MCF 10A (cell line): ENCODE data around the gene TMEM117. TPM values are rescaled to one million over a fixed set of nuclear protein-coding genes. Genes with fewer than 3 reads are reported as not detected.

Experiments used
- BruUV-seq: library from RNA; stranded (reverse); fragments of 400-500 nt; replicated peaks from 2 replicates; lab custom pipeline; 2021; lab: Mats Ljungman, UMichigan
- CTCF ChIA-PET: fragments of 300-600 bp; sonication (Branson Sonifier 250); formaldehyde crosslinking; extraction: SDS; loops from one replicate; lab custom pipeline; 2021; ENCODE audit warnings: antibody characterized with exemption, inconsistent platforms; lab: Yijun Ruan, JAX
- POLR2A ChIA-PET: fragments of 300-600, 350-650 bp; sonication (Branson Sonifier 250); formaldehyde crosslinking; extraction: SDS; loops from one replicate; lab custom pipeline; 2020; ENCODE audit warnings: antibody characterized with exemption, inconsistent platforms; lab: Yijun Ruan, JAX
- DNase-seq: peaks from one replicate; pipeline ENCODE4 v3.0.0-alpha.2; 2018; ENCODE audit not compliant: unreplicated experiment
- H3K27ac Mint-ChIP-seq: one replicate; pipeline ENCODE4 v1.8.0; 2022; ENCODE audit warnings: mild to moderate bottlenecking, low read depth, mixed read lengths; ENCODE audit not compliant: unreplicated experiment
- H3K27me3 Mint-ChIP-seq: one replicate; pipeline ENCODE4 v1.8.0; 2022; ENCODE audit warnings: mixed read lengths; ENCODE audit not compliant: insufficient read depth, unreplicated experiment
- H3K36me3 Mint-ChIP-seq: one replicate; pipeline ENCODE4 v1.8.0; 2022; ENCODE audit warnings: mild to moderate bottlenecking, moderate library complexity, mixed read lengths; ENCODE audit not compliant: insufficient read depth, unreplicated experiment
- H3K4me1 Mint-ChIP-seq: one replicate; pipeline ENCODE4 v1.8.0; 2022; ENCODE audit warnings: mixed read lengths; ENCODE audit not compliant: insufficient read depth, unreplicated experiment
- H3K4me3 Mint-ChIP-seq: one replicate; pipeline ENCODE4 v1.8.0; 2022; ENCODE audit warnings: mild to moderate bottlenecking, moderate library complexity, mixed read lengths; ENCODE audit not compliant: unreplicated experiment
- H3K9me3 Mint-ChIP-seq: one replicate; pipeline ENCODE4 v1.8.0; 2022; ENCODE audit warnings: mixed read lengths; ENCODE audit not compliant: unreplicated experiment
- intact Hi-C: fragments of 100-400 bp; cut with micrococcal nuclease; formaldehyde crosslinking; loops from 2 replicates; pipeline ENCODE4 v1.14.1; 2022
- total RNA-seq: library from RNA; stranded (reverse); gene quantifications from 2 replicates; pipeline ENCODE4 v1.2.3, GENCODE V29; 2022
- TF ChIP-seq, protein P1 (sequence below): fragments of 200-600 bp; IDR thresholded peaks from one replicate; pipeline ENCODE4 v1.8.0; 2022; ENCODE audit warnings: antibody characterized with exemption, mild to moderate bottlenecking; ENCODE audit not compliant: unreplicated experiment

The TMEM117 gene
- total RNA-seq, 1 experiment from 2014 or later, result 3.2 TPM

DNA sequence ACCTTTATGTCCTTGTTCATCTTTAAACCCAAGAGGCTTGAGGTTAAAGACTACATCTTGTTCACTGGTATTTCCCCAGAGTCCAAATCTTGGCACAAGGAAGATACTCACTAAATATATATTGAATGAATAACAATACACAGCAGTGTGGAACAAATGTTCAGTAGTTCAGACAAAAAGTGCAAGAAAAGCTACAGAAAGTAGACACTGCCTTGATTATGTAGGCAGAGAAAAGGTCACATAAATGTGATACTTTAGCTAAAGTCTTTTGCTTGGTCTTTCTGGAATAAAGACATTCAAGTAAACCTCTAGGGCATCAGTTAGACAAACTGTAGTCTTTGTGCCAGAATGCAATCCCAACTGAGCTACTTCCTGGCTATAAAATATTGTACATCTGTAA lies 157.0 kb downstream of the TMEM117 start:
- no TSS peak for BruUV-seq
- no peak for DNase-seq
- TF ChIP-seq, protein P1, sequence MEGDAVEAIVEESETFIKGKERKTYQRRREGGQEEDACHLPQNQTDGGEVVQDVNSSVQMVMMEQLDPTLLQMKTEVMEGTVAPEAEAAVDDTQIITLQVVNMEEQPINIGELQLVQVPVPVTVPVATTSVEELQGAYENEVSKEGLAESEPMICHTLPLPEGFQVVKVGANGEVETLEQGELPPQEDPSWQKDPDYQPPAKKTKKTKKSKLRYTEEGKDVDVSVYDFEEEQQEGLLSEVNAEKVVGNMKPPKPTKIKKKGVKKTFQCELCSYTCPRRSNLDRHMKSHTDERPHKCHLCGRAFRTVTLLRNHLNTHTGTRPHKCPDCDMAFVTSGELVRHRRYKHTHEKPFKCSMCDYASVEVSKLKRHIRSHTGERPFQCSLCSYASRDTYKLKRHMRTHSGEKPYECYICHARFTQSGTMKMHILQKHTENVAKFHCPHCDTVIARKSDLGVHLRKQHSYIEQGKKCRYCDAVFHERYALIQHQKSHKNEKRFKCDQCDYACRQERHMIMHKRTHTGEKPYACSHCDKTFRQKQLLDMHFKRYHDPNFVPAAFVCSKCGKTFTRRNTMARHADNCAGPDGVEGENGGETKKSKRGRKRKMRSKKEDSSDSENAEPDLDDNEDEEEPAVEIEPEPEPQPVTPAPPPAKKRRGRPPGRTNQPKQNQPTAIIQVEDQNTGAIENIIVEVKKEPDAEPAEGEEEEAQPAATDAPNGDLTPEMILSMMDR, result no peak
- POLR2A ChIA-PET, result no interaction called here
- Mint-ChIP-seq H3K4me1 (peaks cover 7% of the 10 kb centered on the region), H3K9me3 (no peaks in the 10 kb centered on the region), H3K36me3 (no peaks in the 10 kb centered on the region), H3K27me3 (no peaks in the 10 kb centered on the region), H3K27ac (no peak overlapping the region), H3K4me3 (no peak overlapping the region)
- intact Hi-C loops, result no loop called here
- CTCF ChIA-PET, result interaction anchor here (0.6 to 0.7 kb wide), 3 partner anchors 181 to 956 kb away, joined by 3 to 4 read pairs (median 3); no protein-coding TSS in a partner anchor

DNA sequence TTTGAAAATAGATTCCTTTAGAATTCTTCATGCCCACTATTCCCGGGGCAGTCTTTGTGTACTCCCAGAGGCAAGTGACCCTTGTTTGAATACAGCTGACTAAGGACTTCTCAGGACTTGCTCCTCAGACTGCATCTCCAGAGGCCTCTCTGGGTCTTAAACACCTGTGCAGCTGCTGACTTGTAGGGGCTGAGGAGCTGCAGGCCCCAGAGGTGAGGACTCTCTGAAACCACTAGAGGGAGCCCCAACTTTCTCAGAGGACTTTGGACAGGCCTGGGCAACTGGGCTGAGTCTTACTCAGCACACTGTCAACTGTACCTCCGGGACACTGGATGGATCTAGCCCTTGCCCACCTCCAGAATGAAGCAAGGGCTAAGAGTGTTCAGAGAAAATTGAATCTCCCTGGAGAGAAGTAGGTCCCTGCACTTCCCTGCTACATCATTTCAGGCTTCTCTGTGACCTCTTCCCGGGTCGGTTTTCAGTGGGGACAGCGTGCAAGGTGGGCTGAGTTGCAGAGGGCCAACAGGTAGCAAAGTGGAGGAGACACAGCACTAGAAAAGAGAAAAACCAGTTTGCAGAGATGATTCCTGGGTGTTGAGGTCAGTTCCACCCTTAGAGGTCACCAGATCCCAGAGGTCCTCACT lies 164.6 kb downstream of the TMEM117 start:
- ChIA-PET CTCF (interaction anchor here (0.6 to 1.3 kb wide), 6 partner anchors 13 to 949 kb away, joined by 3 to 7 read pairs (median 3); no protein-coding TSS in a partner anchor), POLR2A (no interaction called here)
- Mint-ChIP-seq H3K36me3 (no peaks in the 10 kb centered on the region), H3K27me3 (no peaks in the 10 kb centered on the region), H3K4me3 (no peak overlapping the region), H3K4me1 (no peaks in the 10 kb centered on the region), H3K9me3 (no peaks in the 10 kb centered on the region), H3K27ac (no peak overlapping the region)
- no TSS peak for BruUV-seq
- TF ChIP-seq, protein P1, result peak; percentile 43
- peak; percentile 76 for DNase-seq
- intact Hi-C loops, result loop anchor here (1.0 to 5.0 kb wide), 2 partner anchors 43 to 931 kb away; no protein-coding TSS in a partner anchor

DNA sequence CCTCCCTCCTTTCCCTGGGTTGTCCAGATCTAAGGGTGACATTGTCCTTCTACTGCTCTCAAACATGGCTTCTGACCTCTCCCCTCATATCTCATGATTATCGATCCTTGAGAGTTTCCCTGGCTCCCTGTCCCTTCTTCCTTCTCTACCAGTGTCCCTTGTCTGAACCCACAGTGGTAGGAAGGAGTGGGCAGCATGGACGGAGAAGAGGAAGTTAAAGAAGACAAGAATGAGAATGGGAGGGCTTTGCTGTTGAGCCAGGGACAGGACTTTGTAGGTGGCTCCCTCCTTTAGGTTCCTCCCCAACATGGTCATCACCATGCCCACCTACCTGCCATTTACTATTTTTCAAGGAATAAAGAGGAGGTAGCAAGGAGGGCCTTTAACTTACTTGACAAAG lies 166.7 kb downstream of the TMEM117 start:
- H3K9me3 Mint-ChIP-seq, result no peaks in the 10 kb centered on the region
- ChIA-PET CTCF (interaction anchor here (0.7 kb wide), 1 partner anchor 884 kb away, joined by 3 read pairs; no protein-coding TSS in a partner anchor), POLR2A (no interaction called here)
- H3K27ac Mint-ChIP-seq, result no peak overlapping the region
- H3K27me3 Mint-ChIP-seq, result no peaks in the 10 kb centered on the region
- intact Hi-C loops, result loop anchor here (5.0 kb wide), 1 partner anchor 45 kb away; no protein-coding TSS in a partner anchor
- TF ChIP-seq, protein P1, result no peak
- H3K36me3 Mint-ChIP-seq, result no peaks in the 10 kb centered on the region
- BruUV-seq, result no TSS peak
- no peak for DNase-seq
- H3K4me3 Mint-ChIP-seq, result no peak overlapping the region
- no peaks in the 10 kb centered on the region for H3K4me1 Mint-ChIP-seq

DNA sequence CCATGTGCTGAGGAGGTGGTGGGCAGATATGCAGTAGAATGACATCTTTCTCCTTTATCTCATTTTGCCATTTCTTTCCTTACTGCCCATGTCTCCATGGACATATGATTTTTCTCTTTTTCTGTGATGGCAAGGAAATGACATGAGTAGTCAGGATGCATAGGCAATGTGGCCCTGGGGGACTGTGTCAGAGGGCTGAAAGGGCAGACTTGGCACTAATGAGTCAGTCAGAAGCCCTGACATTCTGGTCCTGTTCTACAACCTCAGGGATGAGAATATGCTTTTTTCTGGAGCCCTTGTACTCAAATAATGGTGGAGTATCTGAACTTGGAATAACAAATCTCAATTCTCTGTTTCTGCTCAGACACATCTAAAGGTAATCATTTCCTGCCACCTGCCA lies 167.8 kb downstream of the TMEM117 start:
- Mint-ChIP-seq H3K9me3 (peaks cover 4% of the 10 kb centered on the region), H3K27me3 (no peaks in the 10 kb centered on the region), H3K36me3 (no peaks in the 10 kb centered on the region), H3K4me3 (no peak overlapping the region), H3K27ac (no peak overlapping the region), H3K4me1 (no peaks in the 10 kb centered on the region)
- intact Hi-C loops, result loop anchor here (5.0 kb wide), 1 partner anchor 46 kb away; no protein-coding TSS in a partner anchor
- DNase-seq, result no peak
- TF ChIP-seq, protein P1, result no peak
- CTCF ChIA-PET, result interaction anchor here (1.2 to 1.7 kb wide), 3 partner anchors 10 to 45 kb away, joined by 5 to 6 read pairs (median 5); no protein-coding TSS in a partner anchor
- BruUV-seq, result no TSS peak
- POLR2A ChIA-PET, result no interaction called here
